LNCAP (cell line): ENCODE measurements around the gene CPNE7.

Source experiments
- TF ChIP-seq, protein P1 (sequence below): fragments of 450-650 bp; IDR thresholded peaks from 2 replicates; pipeline ENCODE4 v1.5.1; 2017; ENCODE audit warnings: mild to moderate bottlenecking

Gene CPNE7

DNA sequence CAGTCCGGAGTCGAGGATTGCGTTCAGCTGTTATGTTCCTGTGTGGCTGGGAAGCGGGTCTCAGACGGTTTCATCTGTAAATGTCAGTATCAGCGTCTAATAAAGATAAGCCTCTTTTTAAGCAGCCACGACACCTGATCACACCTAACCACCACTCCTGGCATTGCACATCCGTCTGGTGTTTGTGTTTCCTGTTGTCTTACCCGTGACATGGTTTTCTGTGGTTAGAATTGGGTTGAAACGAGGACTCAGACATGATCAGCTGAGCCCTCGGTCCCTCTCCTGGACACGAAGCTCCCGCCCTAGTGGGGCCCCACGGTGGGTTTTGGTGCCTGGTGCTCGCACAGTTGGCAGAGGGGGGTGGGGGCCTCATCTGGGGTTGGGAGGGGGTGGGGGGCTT lies 18.3 kb downstream of the CPNE7 start:
- TF ChIP-seq, protein P1, sequence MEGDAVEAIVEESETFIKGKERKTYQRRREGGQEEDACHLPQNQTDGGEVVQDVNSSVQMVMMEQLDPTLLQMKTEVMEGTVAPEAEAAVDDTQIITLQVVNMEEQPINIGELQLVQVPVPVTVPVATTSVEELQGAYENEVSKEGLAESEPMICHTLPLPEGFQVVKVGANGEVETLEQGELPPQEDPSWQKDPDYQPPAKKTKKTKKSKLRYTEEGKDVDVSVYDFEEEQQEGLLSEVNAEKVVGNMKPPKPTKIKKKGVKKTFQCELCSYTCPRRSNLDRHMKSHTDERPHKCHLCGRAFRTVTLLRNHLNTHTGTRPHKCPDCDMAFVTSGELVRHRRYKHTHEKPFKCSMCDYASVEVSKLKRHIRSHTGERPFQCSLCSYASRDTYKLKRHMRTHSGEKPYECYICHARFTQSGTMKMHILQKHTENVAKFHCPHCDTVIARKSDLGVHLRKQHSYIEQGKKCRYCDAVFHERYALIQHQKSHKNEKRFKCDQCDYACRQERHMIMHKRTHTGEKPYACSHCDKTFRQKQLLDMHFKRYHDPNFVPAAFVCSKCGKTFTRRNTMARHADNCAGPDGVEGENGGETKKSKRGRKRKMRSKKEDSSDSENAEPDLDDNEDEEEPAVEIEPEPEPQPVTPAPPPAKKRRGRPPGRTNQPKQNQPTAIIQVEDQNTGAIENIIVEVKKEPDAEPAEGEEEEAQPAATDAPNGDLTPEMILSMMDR: no peak

DNA sequence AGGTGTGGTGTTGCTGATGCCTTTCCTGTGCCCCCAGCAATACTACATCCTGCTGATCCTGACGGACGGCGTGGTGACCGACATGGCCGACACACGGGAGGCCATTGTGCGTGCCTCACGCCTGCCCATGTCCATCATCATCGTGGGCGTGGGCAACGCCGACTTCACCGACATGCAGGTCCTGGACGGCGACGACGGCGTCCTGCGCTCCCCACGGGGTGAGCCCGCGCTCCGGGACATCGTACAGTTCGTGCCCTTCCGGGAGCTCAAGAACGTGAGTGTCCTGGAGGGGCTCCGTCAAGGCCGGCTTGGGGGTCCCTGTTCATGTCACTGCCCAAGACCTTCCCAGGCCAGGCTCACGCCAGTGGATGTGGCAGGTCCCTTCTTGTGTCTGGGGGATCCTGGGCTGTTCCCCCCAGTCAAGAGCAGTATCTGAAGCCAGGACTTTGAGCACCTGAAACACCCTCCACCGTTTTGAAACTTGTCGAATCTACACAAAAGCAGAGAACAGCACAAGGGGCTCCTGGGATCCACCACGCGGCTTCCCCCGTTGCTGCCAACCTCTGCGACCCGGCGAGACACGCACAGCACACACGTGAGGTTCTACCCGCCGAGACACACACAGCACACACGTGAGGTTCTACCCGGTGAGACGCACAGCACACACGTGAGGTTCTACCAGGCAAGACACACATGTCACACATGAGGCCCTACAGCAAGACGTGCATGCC lies 19.9 kb downstream of the CPNE7 start:
- TF ChIP-seq, protein P1: no peak

DNA sequence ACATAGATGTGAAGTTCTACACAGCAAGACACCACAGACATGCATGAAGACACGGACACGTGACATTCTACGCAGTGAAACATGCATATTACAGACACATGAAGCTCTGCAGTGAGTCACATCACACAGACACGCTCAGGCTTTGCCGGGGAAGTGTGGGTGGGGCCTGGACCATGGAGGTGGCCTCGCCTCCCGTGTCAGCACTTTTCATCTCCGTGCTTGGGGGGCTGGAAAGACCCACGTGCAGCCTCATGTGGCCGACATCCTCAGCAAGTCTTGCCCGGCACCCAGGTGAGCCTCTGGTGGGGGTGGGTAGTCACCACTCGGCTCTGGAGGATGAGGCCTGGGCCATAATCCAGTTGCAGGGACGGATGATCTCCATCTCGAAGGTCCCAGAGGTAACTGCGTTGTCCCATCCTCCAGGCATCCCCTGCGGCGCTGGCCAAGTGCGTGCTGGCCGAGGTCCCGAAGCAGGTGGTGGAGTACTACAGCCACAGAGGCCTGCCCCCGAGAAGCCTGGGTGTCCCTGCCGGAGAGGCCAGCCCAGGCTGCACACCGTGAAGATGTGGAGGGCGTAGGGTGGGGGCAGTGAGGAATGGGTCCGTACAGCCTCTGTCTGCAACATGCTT lies 20.6 kb downstream of the CPNE7 start:
- TF ChIP-seq, protein P1: no peak

DNA sequence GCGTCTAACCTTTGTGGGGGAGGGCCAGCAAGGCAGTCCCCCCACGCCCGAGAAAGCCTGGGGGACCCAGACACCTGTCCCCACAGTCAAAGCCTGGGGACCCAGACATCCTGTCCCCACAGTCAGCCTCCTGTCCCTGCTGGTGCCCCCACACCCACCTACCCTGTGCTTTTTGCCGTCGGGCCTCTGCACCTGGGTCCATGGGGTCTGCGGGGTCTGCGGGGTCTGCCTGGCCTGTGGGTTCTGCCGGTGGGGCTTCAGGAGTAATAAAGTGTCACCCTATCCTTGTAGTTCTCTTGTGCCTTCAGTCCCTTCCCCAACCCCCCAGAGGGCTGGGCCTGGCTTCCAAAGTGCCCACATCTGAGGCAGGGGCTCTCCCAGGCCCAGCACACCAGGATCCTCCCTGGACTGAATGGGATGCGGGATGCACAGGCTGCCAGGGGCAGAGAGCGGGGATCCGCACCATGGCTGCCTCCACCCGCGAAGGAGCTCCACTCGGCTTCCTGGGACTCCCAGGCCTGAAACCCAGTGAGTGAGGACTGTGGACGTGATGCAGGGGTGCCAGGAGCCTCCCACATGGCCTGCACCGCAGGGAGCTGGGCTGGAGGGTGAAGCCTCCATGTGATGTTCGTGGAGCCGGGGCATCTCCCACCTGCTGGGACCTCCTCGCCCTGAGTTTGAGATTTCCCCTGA lies 21.5 kb downstream of the CPNE7 start:
- TF ChIP-seq, protein P1: no peak

DNA sequence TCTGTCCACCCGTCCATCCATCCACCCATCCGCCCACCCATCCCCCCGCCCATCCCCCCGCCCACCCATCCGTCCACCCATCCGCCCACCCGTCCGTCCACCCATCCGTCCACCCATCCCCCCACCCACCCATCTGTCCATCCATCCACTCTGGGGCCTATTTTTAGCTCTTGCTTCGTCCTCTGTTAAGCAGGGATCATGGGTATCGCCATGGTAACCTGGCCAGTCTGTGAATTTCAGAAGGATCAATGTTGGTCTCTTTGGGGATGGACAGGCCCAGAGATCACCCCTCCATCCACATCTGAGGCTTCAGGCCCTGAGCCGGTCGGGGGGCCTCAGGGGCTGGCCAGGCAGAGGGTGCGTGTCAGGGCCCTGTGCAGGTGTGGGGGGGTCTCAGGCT lies 22.6 kb downstream of the CPNE7 start:
- TF ChIP-seq, protein P1: no peak

DNA sequence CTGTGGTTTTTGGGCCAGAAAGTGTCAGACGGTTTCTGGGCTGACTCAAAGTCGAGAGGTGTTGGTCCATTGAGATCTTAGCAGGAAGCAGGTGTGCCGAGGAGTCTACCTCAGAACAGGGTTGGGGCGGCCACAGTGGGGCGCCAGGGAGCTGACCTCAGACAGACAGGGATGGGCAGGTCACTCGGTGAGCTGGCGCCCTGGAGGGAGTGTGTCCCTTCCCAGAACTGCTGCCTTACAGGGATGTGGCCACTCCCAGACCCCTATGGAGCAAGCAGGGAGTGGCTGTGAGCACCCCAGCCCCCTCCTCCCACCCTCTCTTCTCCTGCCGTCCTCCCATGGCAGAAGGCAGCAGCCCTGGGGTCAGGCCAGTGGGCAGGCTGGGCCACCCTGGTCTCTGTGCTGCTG lies 23.9 kb downstream of the CPNE7 start:
- TF ChIP-seq, protein P1: peak; percentile 49

DNA sequence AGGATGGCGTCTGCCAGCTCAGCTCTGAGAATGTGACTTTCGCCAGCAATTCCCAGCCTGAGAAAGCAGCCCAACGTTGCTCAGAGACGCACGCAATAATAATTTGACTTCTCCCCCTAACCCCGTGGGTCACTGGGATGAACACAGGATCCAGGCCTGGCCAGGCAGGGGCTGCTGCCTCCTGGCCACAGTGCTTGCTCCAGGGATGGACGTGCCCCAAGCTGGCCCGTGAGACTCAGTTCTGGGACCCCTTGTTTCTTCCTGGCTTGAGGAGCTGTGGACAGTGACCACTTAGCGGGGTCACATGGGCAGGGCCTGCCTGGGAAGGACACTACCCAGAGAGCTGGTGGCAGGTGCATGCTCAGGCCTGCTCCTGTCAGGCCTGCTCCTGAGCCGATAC lies 24.3 kb downstream of the CPNE7 start:
- TF ChIP-seq, protein P1: no peak
